Heart right ventricle (tissue), 16 donors: ENCODE results near the gene HMGN2. TPM values are rescaled to one million over a fixed set of nuclear protein-coding genes. Genes with fewer than 3 reads are reported as not detected.

ENCODE experiments used
- ATAC-seq, 8 donors: fragments of 200-7000 bp; cut with Tn5 transposase; one replicate each; pipeline ENCODE4 v1.9.1; 2020; ENCODE audit warnings: mild to moderate bottlenecking in 8 of 8, moderate library complexity in 8 of 8, moderate number of reproducible peaks in 1 of 8
- DNase-seq, 2 donors: peaks; one replicate each; pipeline ENCODE4 v3.0.0-alpha.2; 2020
- H3K27ac ChIP-seq, 10 donors: fragments of 200-600 bp; sonication (generic) in 2 of 10; one replicate each; pipeline versions ENCODE4 v1.5.0 to v1.8.0; 2020 to 2022; ENCODE audit warnings: mild to moderate bottlenecking in 3 of 10
- H3K27me3 ChIP-seq, 7 donors: fragments of 200-600 bp; one replicate each; pipeline ENCODE4 v1.8.0; 2021 to 2022; ENCODE audit warnings: mild to moderate bottlenecking in 2 of 7
- H3K36me3 ChIP-seq, 9 donors: fragments of 200-600 bp; sonication (generic) in 1 of 9; one replicate each; pipeline versions ENCODE4 v1.5.0 to v1.8.0; 2020 to 2022; ENCODE audit warnings: mild to moderate bottlenecking in 2 of 9
- H3K4me1 ChIP-seq, 9 donors: fragments of 200-600 bp; sonication (generic) in 1 of 9; one replicate each; pipeline versions ENCODE4 v1.5.0 to v1.8.0; 2020 to 2022; ENCODE audit warnings: mild to moderate bottlenecking in 4 of 9
- H3K4me3 ChIP-seq, 10 donors: fragments of 200-600 bp; sonication (generic) in 2 of 10; one replicate each; pipeline versions ENCODE4 v1.5.0 to v1.8.0; 2020 to 2022; ENCODE audit warnings: mild to moderate bottlenecking in 7 of 10, moderate library complexity in 2 of 10
- H3K9me3 ChIP-seq, 11 donors: fragments of 200-600 bp in 10 of 11; sonication (generic) in 2 of 11; one replicate each; pipeline versions ENCODE4 v1.5.0 to v1.8.0; 2013 to 2022; ENCODE audit warnings: mild to moderate bottlenecking in 2 of 11, control low read depth in 1 of 11, moderate library complexity in 1 of 11
- CTCF ChIP-seq, 9 donors: fragments of 200-600 bp; sonication (generic) in 2 of 9; IDR thresholded peaks; one replicate each; pipeline versions ENCODE4 v1.5.0 to v1.8.0; 2021 to 2022; ENCODE audit warnings: antibody characterized with exemption in 9 of 9, mild to moderate bottlenecking in 5 of 9, moderate library complexity in 1 of 9
- WGBS, 2 donors: extraction: QIAGEN DNeasy Blood & Tissue Kit; methylation state at CpG; one replicate each; pipeline ENCODE4 v1.1.7; 2013; ENCODE audit warnings: inconsistent platforms in 1 of 2; 5-methylcytosine and 5-hydroxymethylcytosine counted together
- intact Hi-C, 10 donors: fragments of 100-400 bp; cut with DNase I; formaldehyde crosslinking; loops; one replicate each; pipeline versions ENCODE4 v1.11.1 to v1.14.2; 2022
- polyA plus RNA-seq, 2 donors: library from polyadenylated mRNA; stranded (reverse); fragments of 200-250 nt; gene quantifications; one replicate each; pipeline ENCODE4 v1.2.3, GENCODE V29; 2013
- total RNA-seq, 10 donors: library from RNA; stranded (reverse); fragmentation: NEBNext Ultra II Directional in 3 of 10; extraction: Animal tissue kit (Norgen Biotek cat#: 25700) in 3 of 10; gene quantifications; one replicate each; pipeline versions ENCODE4 v1.2.1 to v1.2.4, GENCODE V29; 2021 to 2023
- donor health status: Arrhythmogenic right ventricular cardiomyopathy.
- donor health status: ischemic (EF 13 %, LVEDD 7.1; RV severe dilation, severe dysfunction).
- donor health status: healthy with polysubstance abuse.
- donor health status: DM: no; HTN: yes; CAD: no.
- donor health status: DM: no; HTN: no; CAD: no.
- donor health status: ischemic (EF 25% LVEDD 6.9; RV normal size, moderate dysfunction).
- donor health status: ischemic (EF 25% LVEDD 5.7; RV mildly dilated, moderate dysfunction).
- donor health status: healthy.
- donor health status: DM: yes; HTN: yes; CAD: no.
- donor health status: Ischemic cardiomyopathy.
- donor health status: ischemic (EF 35%, LVEDD 5.7; RV mildly dilated, moderate dysfunction).
- donor health status: nonischemic (EF 11% LVEDD 7.7; RV severe dilation, severe dysfunction).
- donor health status: DM: yes; HTN: yes; CAD: no.
- donor health status: PGD.
- donor health status: ischemic (EF 29% LVEDD 5.4; RV normal size, mild dysfunction).
- donor health status: nonischemic (EF 23%, LVEDD 6.1; RV moderate dilation, normal function).

The HMGN2 gene
- total and polyA plus RNA-seq, 12 donors, result 104 to 221 (median 206) TPM

- no peaks in the 10 kb centered on the region for H3K27me3 ChIP-seq
- intact Hi-C loops, result no loop called here
- WGBS, 2 donors, result 76 to 86% methylated on average over 2 of the region's 2 CpGs
- DNase-seq, result no peak
- ATAC-seq, result no peak
- H3K36me3 ChIP-seq, result peaks cover 0 to 28% (median 8%) of the 10 kb centered on the region in 9 donors
- no peaks in the 10 kb centered on the region for H3K4me1 ChIP-seq
- no peak for TF ChIP-seq CTCF (IDR thresholded peaks at IDR 0.05)
- no peak overlapping the region for H3K4me3 ChIP-seq
- no peak overlapping the region for H3K27ac ChIP-seq
- H3K9me3 ChIP-seq, result no peaks in the 10 kb centered on the region
Measured at GRCh38 chr1:26482921-26483320, 10.7 kb downstream of the HMGN2 start.

GRCh38 chr1:26483980-26484379, 11.7 kb downstream of the HMGN2 start:
- Histone ChIP-seq H3K36me3 (peaks cover 0 to 20% (median 8%) of the 10 kb centered on the region in 9 donors), H3K4me3 (no peak overlapping the region), H3K9me3 (no peaks in the 10 kb centered on the region), H3K27ac (no peak overlapping the region), H3K4me1 (no peaks in the 10 kb centered on the region), H3K27me3 (no peaks in the 10 kb centered on the region)
- no peak for ATAC-seq
- no peak for TF ChIP-seq CTCF (IDR thresholded peaks at IDR 0.05)
- intact Hi-C loops, result no loop called here
- no peak for DNase-seq
- WGBS, 2 donors, result 79 to 86% methylated on average over 2 of the region's 2 CpGs

GRCh38 chr1:26490155-26490554, 17.9 kb downstream of the HMGN2 start:
- H3K4me3 ChIP-seq, result no peak overlapping the region
- ATAC-seq (no peak), DNase-seq (no peak)
- no peak for TF ChIP-seq CTCF (IDR thresholded peaks at IDR 0.05)
- no peaks in the 10 kb centered on the region for H3K9me3 ChIP-seq
- H3K4me1 ChIP-seq, result no peaks in the 10 kb centered on the region
- H3K36me3 ChIP-seq, result no peaks in the 10 kb centered on the region
- intact Hi-C loops, result loop anchor here in 1 of 10 donors (10.0 kb wide), 1 partner anchor 105 kb away; no protein-coding TSS in a partner anchor
- H3K27ac ChIP-seq, result no peak overlapping the region
- H3K27me3 ChIP-seq, result no peaks in the 10 kb centered on the region
- 85 to 93% methylated on average over 4 of the region's 4 CpGs for WGBS, 2 donors

- no peaks in the 10 kb centered on the region for H3K27me3 ChIP-seq
- intact Hi-C loops, result loop anchor here in 1 of 10 donors (10.0 kb wide), 1 partner anchor 102 kb away; no protein-coding TSS in a partner anchor
- no peaks in the 10 kb centered on the region for H3K4me1 ChIP-seq
- H3K4me3 ChIP-seq, result no peak overlapping the region
- no peak overlapping the region for H3K27ac ChIP-seq
- H3K9me3 ChIP-seq, result no peaks in the 10 kb centered on the region
- no peak for TF ChIP-seq CTCF (IDR thresholded peaks at IDR 0.05)
- H3K36me3 ChIP-seq, result no peaks in the 10 kb centered on the region
- no peak for DNase-seq
- 70 to 72% methylated on average over 3 of the region's 3 CpGs for WGBS, 2 donors
- ATAC-seq, result no peak
Measured at GRCh38 chr1:26493267-26493666, 21.0 kb downstream of the HMGN2 start.
